ENCODE data around the gene IGSF6. TPM values are rescaled to one million over a fixed set of nuclear protein-coding genes. Genes with fewer than 3 reads are reported as not detected.
A peak's percentile ranks its signal among the peaks of the same experiment; 100 is the strongest.

The IGSF6 gene
- total and polyA plus RNA-seq, 9 of the 15 experiments (the other 6 are each of a cell fraction or from before 2014, with no cell fraction given): 0.07 TPM; not detected in 8

GRCh38 chr16:21684199-21684598, 31.8 kb upstream of the IGSF6 start:
- TF ChIP-seq NFIC (IDR thresholded peaks at IDR 0.05) (peak; percentile 62), CBFB (CRISPR knock-in tag; IDR thresholded peaks at IDR 0.05) (no peak), CTCF (IDR thresholded peaks at IDR 0.05 in 2 of 3, conservative IDR thresholded peaks at IDR 0.05 in 1 of 3; ENCODE audit: insufficient read depth in 2 of 3, low read depth in 1 of 3, low read length in 3 of 3) (peak; percentile 57 to 82 (median 65)), GMEB1 (CRISPR knock-in tag; IDR thresholded peaks at IDR 0.05) (no peak)
- TF ChIP-seq, protein P1, sequence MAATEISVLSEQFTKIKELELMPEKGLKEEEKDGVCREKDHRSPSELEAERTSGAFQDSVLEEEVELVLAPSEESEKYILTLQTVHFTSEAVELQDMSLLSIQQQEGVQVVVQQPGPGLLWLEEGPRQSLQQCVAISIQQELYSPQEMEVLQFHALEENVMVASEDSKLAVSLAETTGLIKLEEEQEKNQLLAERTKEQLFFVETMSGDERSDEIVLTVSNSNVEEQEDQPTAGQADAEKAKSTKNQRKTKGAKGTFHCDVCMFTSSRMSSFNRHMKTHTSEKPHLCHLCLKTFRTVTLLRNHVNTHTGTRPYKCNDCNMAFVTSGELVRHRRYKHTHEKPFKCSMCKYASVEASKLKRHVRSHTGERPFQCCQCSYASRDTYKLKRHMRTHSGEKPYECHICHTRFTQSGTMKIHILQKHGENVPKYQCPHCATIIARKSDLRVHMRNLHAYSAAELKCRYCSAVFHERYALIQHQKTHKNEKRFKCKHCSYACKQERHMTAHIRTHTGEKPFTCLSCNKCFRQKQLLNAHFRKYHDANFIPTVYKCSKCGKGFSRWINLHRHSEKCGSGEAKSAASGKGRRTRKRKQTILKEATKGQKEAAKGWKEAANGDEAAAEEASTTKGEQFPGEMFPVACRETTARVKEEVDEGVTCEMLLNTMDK (IDR thresholded peaks at IDR 0.05; ENCODE audit: borderline replicate concordance, insufficient read depth, low read depth, low read length, poor library complexity, severe bottlenecking): peak; percentile 66
- ChIA-PET POLR2A (no interaction called here), CTCF (ENCODE audit: low intra/inter-chr PET ratio) (no interaction called here)
- 2% methylated on average over 6 of the region's 6 CpGs for WGBS (ENCODE audit: insufficient coverage, low coverage, missing lambda C conversion rate)
- Histone ChIP-seq H2AFZ (ENCODE audit: low read depth, low read length) (no peak overlapping the region), H3K36me3 (ENCODE audit: control insufficient read depth, insufficient read depth, low read length) (no peaks in the 10 kb centered on the region), H3K4me3 (no peak overlapping the region), H3K9ac (ENCODE audit: insufficient read depth in 1 of 2, low read depth in 2 of 2, low read length in 2 of 2) (no peak overlapping the region), H3K9me1 (ENCODE audit: control insufficient read depth, insufficient read depth, low read length) (no peaks in the 10 kb centered on the region), H3K27ac (ENCODE audit: extremely low read depth, low read depth, low read length) (no peak overlapping the region), H3K9me3 (replicated peaks; ENCODE audit: control insufficient read depth, insufficient read depth, low read depth, low read length) (no peaks in the 10 kb centered on the region), H3K4me1 (replicated peaks in 1 of 2; ENCODE audit: control insufficient read depth in 2 of 2, insufficient read depth in 2 of 2, low read length in 2 of 2) (no peaks in the 10 kb centered on the region; a peak in 1 of 5 replicates), H3K27me3 (ENCODE audit: control insufficient read depth in 2 of 2, insufficient read depth in 2 of 2, low read length in 2 of 2) (peaks cover 0 to 8% of the 10 kb centered on the region in 2 experiments; a peak in 2 of 5 replicates), H4K20me1 (replicated peaks; ENCODE audit: control insufficient read depth, insufficient read depth, low read length) (no peaks in the 10 kb centered on the region; the same call in 1 of the 2 replicates), H3K4me2 (ENCODE audit: insufficient read depth, low read length) (no peak overlapping the region), H3K79me2 (ENCODE audit: control insufficient read depth, insufficient read depth, low read length) (no peaks in the 10 kb centered on the region)
- FAIRE-seq (no peak), DNase-seq (ENCODE audit: extremely low read depth in 1 of 4, low spot score in 3 of 4) (peak; percentile 49 to 65 (median 54)), ATAC-seq (no peak)
- BruUV-seq (replicated peaks): no TSS peak
- in situ Hi-C loops (cut with MboI) (no loop called here), intact Hi-C loops (cut with micrococcal nuclease) (no loop called here)
